ENCODE measurements around the gene KIRREL3.

The KIRREL3 gene

GRCh38 chr11:126996036-126996804, 4.3 kb downstream of the KIRREL3 start:
- TF ChIP-seq, protein P1, sequence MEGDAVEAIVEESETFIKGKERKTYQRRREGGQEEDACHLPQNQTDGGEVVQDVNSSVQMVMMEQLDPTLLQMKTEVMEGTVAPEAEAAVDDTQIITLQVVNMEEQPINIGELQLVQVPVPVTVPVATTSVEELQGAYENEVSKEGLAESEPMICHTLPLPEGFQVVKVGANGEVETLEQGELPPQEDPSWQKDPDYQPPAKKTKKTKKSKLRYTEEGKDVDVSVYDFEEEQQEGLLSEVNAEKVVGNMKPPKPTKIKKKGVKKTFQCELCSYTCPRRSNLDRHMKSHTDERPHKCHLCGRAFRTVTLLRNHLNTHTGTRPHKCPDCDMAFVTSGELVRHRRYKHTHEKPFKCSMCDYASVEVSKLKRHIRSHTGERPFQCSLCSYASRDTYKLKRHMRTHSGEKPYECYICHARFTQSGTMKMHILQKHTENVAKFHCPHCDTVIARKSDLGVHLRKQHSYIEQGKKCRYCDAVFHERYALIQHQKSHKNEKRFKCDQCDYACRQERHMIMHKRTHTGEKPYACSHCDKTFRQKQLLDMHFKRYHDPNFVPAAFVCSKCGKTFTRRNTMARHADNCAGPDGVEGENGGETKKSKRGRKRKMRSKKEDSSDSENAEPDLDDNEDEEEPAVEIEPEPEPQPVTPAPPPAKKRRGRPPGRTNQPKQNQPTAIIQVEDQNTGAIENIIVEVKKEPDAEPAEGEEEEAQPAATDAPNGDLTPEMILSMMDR (IDR thresholded peaks at IDR 0.05; ENCODE audit: insufficient read depth, low read length, missing control alignments): no peak
- DNase-seq (ENCODE audit: low read depth, low spot score): no peak
- ChIA-PET POLR2A (no interaction called here), CTCF (interaction anchor here (1.0 to 10.7 kb wide), 4 partner anchors 8 to 555 kb away, joined by 3 to 125 read pairs (median 5); no protein-coding TSS in a partner anchor)
- H3K4me3 ChIP-seq (ENCODE audit: low read depth, low read length): no peak overlapping the region

- CTCF ChIA-PET: interaction anchor here (1.1 to 10.7 kb wide), 8 partner anchors 8 to 419 kb away, joined by 3 to 125 read pairs (median 5); no protein-coding TSS in a partner anchor
- POLR2A ChIA-PET: no interaction called here
- H3K4me3 ChIP-seq (ENCODE audit: low read depth, low read length): no peak overlapping the region
- DNase-seq (ENCODE audit: low read depth, low spot score): peak; percentile 49
- TF ChIP-seq, protein P1 (IDR thresholded peaks at IDR 0.05; ENCODE audit: insufficient read depth, low read length, missing control alignments): no peak
Measured at GRCh38 chr11:126993599-126993998, 7.0 kb downstream of the KIRREL3 start.

DNA sequence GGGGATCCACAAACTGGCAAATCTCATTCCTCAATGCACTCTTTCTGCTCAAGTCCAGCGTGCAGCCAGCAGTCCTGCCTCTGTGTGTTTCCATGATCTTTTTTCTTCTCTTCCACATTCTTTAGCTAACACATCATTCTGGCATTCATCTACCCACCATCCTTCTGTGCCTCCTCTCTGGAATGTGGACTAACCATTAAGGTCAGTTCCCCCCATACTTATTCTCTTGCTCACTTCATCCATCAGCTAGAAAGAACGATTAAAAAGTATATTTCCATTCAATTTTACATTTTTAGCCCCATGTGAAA, 7.8 kb downstream of the KIRREL3 start:
- TF ChIP-seq, protein P1 (IDR thresholded peaks at IDR 0.05; ENCODE audit: insufficient read depth, low read length, missing control alignments): no peak
- peak overlapping the region; percentile 51 for H3K4me3 ChIP-seq (ENCODE audit: low read depth, low read length)
- ChIA-PET CTCF (interaction anchor here (1.1 to 10.7 kb wide), 10 partner anchors 9 to 551 kb away, joined by 3 to 125 read pairs (median 12); no protein-coding TSS in a partner anchor), POLR2A (interaction anchor here (0.6 to 2.1 kb wide), 4 partner anchors 63 to 407 kb away, joined by 3 to 6 read pairs (median 4); no protein-coding TSS in a partner anchor)
- peak; percentile 94 for DNase-seq (ENCODE audit: low read depth, low spot score)

DNA sequence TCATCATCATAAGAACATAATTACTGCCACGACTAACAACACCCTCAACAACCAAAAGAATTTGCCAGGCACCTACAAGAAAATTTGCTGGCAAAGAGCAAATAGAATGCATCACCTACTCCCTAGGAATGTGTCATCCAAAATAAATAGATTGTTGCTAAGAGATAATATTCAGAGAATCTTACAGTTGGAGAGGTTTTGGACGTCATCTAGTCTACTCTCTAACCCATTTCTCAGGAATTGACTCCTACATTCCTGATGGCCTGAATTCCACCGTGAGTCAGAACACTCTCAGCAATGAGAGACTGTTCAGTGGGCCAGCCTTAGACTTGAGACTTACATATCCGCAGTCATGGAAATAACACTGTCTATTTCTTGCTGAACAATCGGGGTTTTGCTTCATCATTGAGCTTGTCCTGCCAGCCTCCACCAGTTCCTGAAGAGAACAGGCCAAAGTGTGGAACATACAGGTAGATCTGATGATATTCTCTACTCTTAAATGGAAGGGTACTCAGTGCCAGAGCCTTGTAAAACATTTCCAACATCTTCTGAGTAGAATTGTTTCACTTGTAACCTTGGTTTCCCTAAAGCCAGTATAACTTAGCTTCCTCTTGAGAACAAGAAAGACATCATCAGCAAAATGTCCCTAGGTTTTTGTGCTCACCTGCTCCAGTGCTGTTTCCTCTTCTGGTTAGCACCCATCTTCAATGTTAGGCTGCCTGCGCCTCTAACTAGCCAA, 8.3 kb downstream of the KIRREL3 start:
- peak; percentile 98 for DNase-seq (ENCODE audit: low read depth, low spot score)
- H3K4me3 ChIP-seq (ENCODE audit: low read depth, low read length): peak overlapping the region; percentile 51
- CTCF ChIA-PET: interaction anchor here (1.0 to 10.7 kb wide), 16 partner anchors 10 to 551 kb away, joined by 3 to 125 read pairs (median 11); no protein-coding TSS in a partner anchor
- POLR2A ChIA-PET: interaction anchor here (0.6 to 2.1 kb wide), 6 partner anchors 8 to 406 kb away, joined by 3 to 7 read pairs (median 4); partner anchors contain the start of gene KIRREL3
- TF ChIP-seq, protein P1 (IDR thresholded peaks at IDR 0.05; ENCODE audit: insufficient read depth, low read length, missing control alignments): no peak

DNA sequence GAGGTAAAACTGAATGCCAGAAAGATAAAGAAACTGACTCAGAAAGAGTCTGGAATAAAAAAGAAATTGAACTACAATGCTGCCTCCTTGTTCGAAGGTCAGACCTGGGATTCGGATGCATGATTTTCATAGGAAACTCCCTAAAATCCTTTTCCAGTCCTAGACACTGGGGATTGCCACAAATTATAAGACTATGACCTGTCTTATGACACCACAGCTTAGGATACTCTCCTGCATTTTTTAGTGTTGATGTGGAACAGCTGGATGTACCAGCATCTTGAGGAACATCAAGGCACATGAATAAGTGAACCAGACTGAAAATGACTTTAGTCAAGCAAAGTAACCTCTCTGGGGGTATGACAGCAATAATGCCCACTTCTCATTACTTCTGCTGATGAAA, 9.0 kb downstream of the KIRREL3 start:
- TF ChIP-seq, protein P1 (IDR thresholded peaks at IDR 0.05; ENCODE audit: insufficient read depth, low read length, missing control alignments): no peak
- peak overlapping the region; percentile 41 for H3K4me3 ChIP-seq (ENCODE audit: low read depth, low read length)
- POLR2A ChIA-PET: interaction anchor here (0.6 to 2.1 kb wide), 4 partner anchors 9 to 354 kb away, joined by 3 to 7 read pairs (median 4); partner anchors contain the start of gene KIRREL3
- CTCF ChIA-PET: interaction anchor here (0.6 to 10.7 kb wide), 36 partner anchors 10 to 550 kb away, joined by 3 to 125 read pairs (median 8); no protein-coding TSS in a partner anchor
- no peak for DNase-seq (ENCODE audit: low read depth, low spot score)
